H1 (cell line): ENCODE results near the gene BAD. TPM values are rescaled to one million over a fixed set of nuclear protein-coding genes. Genes with fewer than 3 reads are reported as not detected.
A peak's percentile ranks its signal among the peaks of the same experiment; 100 is the strongest.

Source experiments
- CTCF ChIA-PET: fragments of 300-600 bp; sonication (Branson Sonifier 250); formaldehyde crosslinking; loops from one replicate; lab custom pipeline; 2021; ENCODE audit not compliant: partially characterized antibody; lab: Charles Lee
- POLR2A ChIA-PET: fragments of 300-600 bp; sonication (Branson Sonifier 250); formaldehyde crosslinking; loops from one replicate; lab custom pipeline; 2021; ENCODE audit warnings: inconsistent platforms; ENCODE audit not compliant: partially characterized antibody; lab: Charles Lee
- DNase-seq, 2 experiments: peaks; one replicate each; pipeline versions ENCODE4 v3.0.0 to v3.0.0-alpha.2; 2010 to 2022; ENCODE audit warnings: low spot score in 2 of 2, low read depth in 1 of 2, mixed read lengths in 1 of 2
- FAIRE-seq: peaks from 2 replicates; lab custom pipeline; 2011; peaks lifted over from hg19 to GRCh38; lab: Jason Lieb, UNC
- H2AFZ ChIP-seq: 2 replicates; pipeline ENCODE4 v1.8.1; 2012; ENCODE audit warnings: low read length, inconsistent platforms
- H2AK5ac ChIP-seq: 2 replicates; pipeline ENCODE4 v1.6.1; 2013; ENCODE audit warnings: low read depth, low read length
- H2BK120ac ChIP-seq: replicated peaks from 2 replicates; pipeline ENCODE3; 2013; ENCODE audit warnings: low read depth, low read length, inconsistent platforms
- H2BK12ac ChIP-seq: 2 replicates; pipeline ENCODE4 v1.6.1; 2013; ENCODE audit warnings: low read depth, low read length
- H2BK15ac ChIP-seq: 2 replicates; pipeline ENCODE4 v1.6.1; 2013; ENCODE audit warnings: low read length
- H2BK20ac ChIP-seq: 2 replicates; pipeline ENCODE4 v1.6.1; 2013; ENCODE audit warnings: low read length
- H2BK5ac ChIP-seq: 2 replicates; pipeline ENCODE4 v1.6.1; 2013; ENCODE audit warnings: low read depth, low read length
- H3K14ac ChIP-seq: 2 replicates; pipeline ENCODE4 v1.6.1; 2013; ENCODE audit warnings: inconsistent platforms; ENCODE audit not compliant: insufficient read length
- H3K18ac ChIP-seq: 2 replicates; pipeline ENCODE4 v1.6.1; 2013; ENCODE audit warnings: low read length; ENCODE audit errors: extremely low read depth
- H3K23ac ChIP-seq: 2 replicates; pipeline ENCODE4 v1.6.1; 2013; ENCODE audit warnings: inconsistent platforms; ENCODE audit not compliant: insufficient read length
- H3K23me2 ChIP-seq: 2 replicates; pipeline ENCODE4 v1.6.1; 2013; ENCODE audit warnings: low read depth, low read length
- H3K27ac ChIP-seq: 2 replicates; pipeline ENCODE4 v1.6.1; 2011; ENCODE audit warnings: low read depth, low read length, inconsistent platforms
- H3K27me3 ChIP-seq, 4 experiments: replicated peaks in 1 of 4; 1 replicate in 1 of 4; 2 replicates in 3 of 4; pipeline versions ENCODE4 v1.6.1 to v1.8.1; 2011 to 2013; ENCODE audit warnings: low read length in 3 of 4, mild to moderate bottlenecking in 3 of 4, inconsistent platforms in 2 of 4, mixed read lengths in 2 of 4, moderate library complexity in 1 of 4; ENCODE audit not compliant: control insufficient read depth in 3 of 4, insufficient read depth in 3 of 4; ENCODE audit errors: extremely low read depth in 1 of 4
- H3K36me3 ChIP-seq, 4 experiments: 2 replicates each; pipeline versions ENCODE4 v1.6.1 to v1.8.1; 2011 to 2013; ENCODE audit warnings: mild to moderate bottlenecking in 4 of 4, low read length in 3 of 4, moderate library complexity in 2 of 4, control low read depth in 1 of 4, inconsistent platforms in 1 of 4; ENCODE audit not compliant: insufficient read depth in 4 of 4, control insufficient read depth in 2 of 4
- H3K4ac ChIP-seq: replicated peaks from 2 replicates; pipeline ENCODE3; 2013; ENCODE audit warnings: low read length, low read depth, mixed read lengths, inconsistent platforms; ENCODE audit not compliant: insufficient read length
- H3K4me1 ChIP-seq, 4 experiments: replicated peaks in 1 of 4; 1 replicate in 1 of 4; 2 replicates in 3 of 4; pipeline versions ENCODE4 v1.6.1 to v1.8.1; 2011 to 2013; ENCODE audit warnings: low read length in 3 of 4, inconsistent platforms in 2 of 4, mixed read lengths in 1 of 4; ENCODE audit not compliant: insufficient read depth in 4 of 4, control insufficient read depth in 3 of 4
- H3K4me2 ChIP-seq, 2 experiments: 2 replicates each; pipeline versions ENCODE4 v1.6.1 to v1.8.1; 2011 to 2013; ENCODE audit warnings: low read depth in 2 of 2, low read length in 2 of 2, control low read depth in 1 of 2, inconsistent platforms in 1 of 2, mild to moderate bottlenecking in 1 of 2; ENCODE audit not compliant: insufficient read depth in 1 of 2
- H3K4me3 ChIP-seq, 4 experiments: fragments of 200-600, 300-600 bp in 1 of 4; sonication (generic), shearing (Covaris generic), sonication (Bioruptor Twin) in 1 of 4; 2 replicates each; pipeline versions ENCODE4 v1.5.1 to v1.8.1; 2011 to 2016; ENCODE audit warnings: low read length in 4 of 4, low read depth in 3 of 4, control low read depth in 2 of 4, inconsistent platforms in 2 of 4, mild to moderate bottlenecking in 2 of 4, mixed read lengths in 1 of 4, moderate library complexity in 1 of 4; ENCODE audit not compliant: insufficient read depth in 2 of 4; ENCODE audit errors: extremely low read depth in 1 of 4
- H3K56ac ChIP-seq: replicated peaks from 2 replicates; pipeline ENCODE3; 2013; ENCODE audit warnings: low read depth, mild to moderate bottlenecking, mixed read lengths, low read length, inconsistent platforms; ENCODE audit not compliant: insufficient read length
- H3K79me1 ChIP-seq: 2 replicates; pipeline ENCODE4 v1.6.1; 2013; ENCODE audit warnings: low read depth, low read length, control low read depth
- H3K79me2 ChIP-seq, 2 experiments: 2 replicates each; pipeline versions ENCODE4 v1.6.1 to v1.8.1; 2012 to 2013; ENCODE audit warnings: low read length in 2 of 2, mild to moderate bottlenecking in 2 of 2, inconsistent platforms in 1 of 2; ENCODE audit not compliant: insufficient read depth in 2 of 2, control insufficient read depth in 1 of 2
- H3K9ac ChIP-seq, 4 experiments: replicated peaks in 1 of 4; 1 replicate in 1 of 4; 2 replicates in 3 of 4; pipeline versions ENCODE4 v1.6.1 to v1.8.1; 2011 to 2013; ENCODE audit warnings: low read depth in 3 of 4, low read length in 3 of 4, control low read depth in 2 of 4, mild to moderate bottlenecking in 2 of 4, moderate library complexity in 2 of 4, inconsistent platforms in 1 of 4; ENCODE audit errors: extremely low read depth in 1 of 4
- H3K9me3 ChIP-seq, 2 experiments: 2 replicates each; pipeline versions ENCODE4 v1.6.1 to v1.8.1; 2012 to 2013; ENCODE audit warnings: mild to moderate bottlenecking in 2 of 2, moderate library complexity in 2 of 2, control low read depth in 1 of 2, inconsistent platforms in 1 of 2, low read depth in 1 of 2, low read length in 1 of 2, mixed read lengths in 1 of 2; ENCODE audit not compliant: insufficient read depth in 2 of 2
- H4K20me1 ChIP-seq, 2 experiments: replicated peaks in 1 of 2; 2 replicates each; pipeline versions ENCODE3 to v1.8.1; 2011 to 2013; ENCODE audit warnings: inconsistent platforms in 2 of 2, low read length in 2 of 2, mild to moderate bottlenecking in 1 of 2; ENCODE audit not compliant: insufficient read depth in 2 of 2, control insufficient read depth in 1 of 2
- H4K5ac ChIP-seq: 2 replicates; pipeline ENCODE4 v1.6.1; 2013; ENCODE audit warnings: low read length, low read depth, mixed read lengths, inconsistent platforms; ENCODE audit not compliant: insufficient read length
- H4K8ac ChIP-seq: 2 replicates; pipeline ENCODE4 v1.8.0; 2013; ENCODE audit warnings: mild to moderate bottlenecking, moderate library complexity, low read length, inconsistent platforms; ENCODE audit not compliant: insufficient read depth; ENCODE audit errors: extremely low read depth
- H4K91ac ChIP-seq: replicated peaks from 2 replicates; pipeline ENCODE3; 2013; ENCODE audit warnings: low read length, mixed read lengths, inconsistent platforms; ENCODE audit not compliant: insufficient read length
- CHD1 ChIP-seq: IDR thresholded peaks from 2 replicates; pipeline ENCODE4 v1.6.1; 2012; ENCODE audit warnings: low read depth, low read length, improper control_type of control experiment
- JUN ChIP-seq: IDR thresholded peaks from 2 replicates; pipeline ENCODE4 v1.6.1; 2011; ENCODE audit warnings: low read depth, mild to moderate bottlenecking, improper control_type of control experiment, low read length
- POLR2AphosphoS5 ChIP-seq: IDR thresholded peaks from 2 replicates; pipeline ENCODE4 v1.6.1; 2011; ENCODE audit warnings: low read depth, low read length
- SP1 ChIP-seq: IDR thresholded peaks from 2 replicates; pipeline ENCODE4 v1.6.1; 2011; ENCODE audit warnings: low read depth, low read length
- SP4 ChIP-seq: IDR thresholded peaks from 2 replicates; pipeline ENCODE4 v1.6.1; 2012; ENCODE audit warnings: low read length, inconsistent platforms
- TAF1 ChIP-seq: IDR thresholded peaks from 2 replicates; pipeline ENCODE4 v1.6.1; 2011; ENCODE audit warnings: mild to moderate bottlenecking, low read depth, low read length
- TCF12 ChIP-seq: IDR thresholded peaks from 2 replicates; pipeline ENCODE4 v1.6.1; 2011; ENCODE audit warnings: low read depth, mild to moderate bottlenecking, low read length
- WGBS, 2 experiments: shearing (Covaris generic) in 1 of 2; methylation state at CpG; one replicate each; pipeline versions ENCODE4 v1.1.6 to v1.1.7; 2013 to 2015; ENCODE audit warnings: low lambda C conversion rate in 2 of 2, mixed read lengths in 2 of 2, inconsistent platforms in 1 of 2, low coverage in 1 of 2, missing lambda C conversion rate in 1 of 2; ENCODE audit not compliant: insufficient replicate concordance in 2 of 2, insufficient coverage in 1 of 2, insufficient read length in 1 of 2; ENCODE audit errors: extremely low coverage in 1 of 2, missing lambda C conversion rate in 1 of 2; 5-methylcytosine and 5-hydroxymethylcytosine counted together
- polyA plus RNA-seq, 7 experiments: library from polyadenylated mRNA; depleted of rRNA in 3 of 7; stranded (reverse) in 5 of 7; unstranded in 2 of 7; fragments of >200 nt in 5 of 7; fragments of 200-250 nt in 2 of 7; gene quantifications; 1 replicate in 5 of 7; 2 replicates in 1 of 7; 4 replicates in 1 of 7; pipeline versions ENCODE4 v1.2.1 to v1.2.3, GENCODE V29; 2011 to 2013; ENCODE audit warnings: missing spikeins in 2 of 7, mixed read lengths in 2 of 7
- total RNA-seq: library from RNA; stranded (reverse); fragmentation: NEBNext Ultra II Directional; extraction: Animal tissue kit (Norgen Biotek cat#: 25700); gene quantifications from 2 replicates; pipeline ENCODE4 v1.2.1, GENCODE V29; 2021

BAD gene
- total and polyA plus RNA-seq, 2 of the 8 experiments (the other 6 are each of a cell fraction or from before 2014, with no cell fraction given) = 23.1 to 33.7 TPM

DNA sequence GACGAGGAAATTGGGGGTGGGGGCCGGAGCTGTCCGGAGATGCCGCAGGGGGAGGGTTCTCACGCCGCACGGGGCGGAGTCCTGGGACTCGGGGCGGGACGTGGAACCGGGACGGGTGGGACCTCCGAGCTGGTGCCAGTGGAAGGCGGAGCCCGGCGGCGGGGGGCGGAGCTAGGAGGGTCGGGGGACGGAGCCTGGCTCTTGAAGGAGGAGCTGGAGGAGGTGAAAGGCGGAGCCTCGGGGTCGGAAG, 43.3 kb downstream of the BAD start:
- Histone ChIP-seq H3K4ac (no peak overlapping the region), H3K27me3 (no peaks in the 10 kb centered on the region), H3K9ac (peak overlapping the region; percentile 72 to 85 (median 76)), H3K27ac (peak overlapping the region; percentile 87), H2BK5ac (peak overlapping the region; percentile 88; the same call in 1 of the 2 replicates), H2BK120ac (no peak overlapping the region), H4K20me1 (peaks cover 0 to 13% of the 10 kb centered on the region in 2 experiments), H4K5ac (no peak overlapping the region), H2BK15ac (no peak overlapping the region), H4K91ac (peak overlapping the region; percentile 65)
- DNase-seq = peak in 1 of 2 experiments; percentile 100
- no peak for TF ChIP-seq CHD1
- peak; percentile 22; the same call in 1 of the 2 replicates for TF ChIP-seq SP4
- 0 out of 2 replicates have a peak, but pooled peaks have one; percentile 62 for TF ChIP-seq SP1
- TF ChIP-seq TAF1 = no peak
- no peak for TF ChIP-seq JUN
- TF ChIP-seq TCF12 = no peak
- no peak for TF ChIP-seq POLR2AphosphoS5
- TF ChIP-seq, all 59 proteins: peak for 2
- H3K14ac ChIP-seq = no peak overlapping the region
- peaks cover 6% of the 10 kb centered on the region for H3K79me1 ChIP-seq
- peak overlapping the region; percentile 67 to 82 (median 78) for H3K4me3 ChIP-seq
- H2AK5ac ChIP-seq = no peak overlapping the region
- no peak overlapping the region for H2AFZ ChIP-seq
- WGBS, 2 experiments = no CpG with 5 or more reads among the region's 24 CpGs
- POLR2A ChIA-PET = interaction anchor here (0.7 to 13.1 kb wide), 7 partner anchors 7 to 63 kb away, joined by 3 to 352 read pairs (median 43); partner anchors contain the start of genes DNAJC4, NUDT22, PLCB3 and STIP1
- H2BK20ac ChIP-seq = no peak overlapping the region
- peaks cover 0 to 19% (median 7%) of the 10 kb centered on the region in 4 experiments; a peak in 4 of 8 replicates for H3K36me3 ChIP-seq
- CTCF ChIA-PET = interaction anchor here (1.0 kb wide), 2 partner anchors 10 to 14 kb away, joined by 3 to 4 read pairs; partner anchors contain the start of gene NUDT22
- no peak overlapping the region for H3K23ac ChIP-seq
- peaks cover 0 to 18% (median 12%) of the 10 kb centered on the region in 4 experiments; a peak in 6 of 7 replicates for H3K4me1 ChIP-seq
- peak overlapping the region; percentile 82 to 85 for H3K4me2 ChIP-seq
- peaks cover 6 to 19% of the 10 kb centered on the region in 2 experiments; a peak in 3 of 4 replicates for H3K79me2 ChIP-seq
- no peaks in the 10 kb centered on the region for H3K9me3 ChIP-seq
- H2BK12ac ChIP-seq = no peak overlapping the region
- peak overlapping the region; percentile 99 for H3K18ac ChIP-seq
- H3K23me2 ChIP-seq = peaks cover 16% of the 10 kb centered on the region
- H4K8ac ChIP-seq = peak overlapping the region; percentile 81; the same call in 1 of the 2 replicates
- H3K56ac ChIP-seq = peak overlapping the region; percentile 57
- no peak for FAIRE-seq
